ENCODE results near the gene UCMA. TPM values are rescaled to one million over a fixed set of nuclear protein-coding genes. Genes with fewer than 3 reads are reported as not detected.

Gene UCMA
- total and polyA plus RNA-seq, 2 of the 4 experiments (the other 2 are of a cell fraction): not detected

DNA sequence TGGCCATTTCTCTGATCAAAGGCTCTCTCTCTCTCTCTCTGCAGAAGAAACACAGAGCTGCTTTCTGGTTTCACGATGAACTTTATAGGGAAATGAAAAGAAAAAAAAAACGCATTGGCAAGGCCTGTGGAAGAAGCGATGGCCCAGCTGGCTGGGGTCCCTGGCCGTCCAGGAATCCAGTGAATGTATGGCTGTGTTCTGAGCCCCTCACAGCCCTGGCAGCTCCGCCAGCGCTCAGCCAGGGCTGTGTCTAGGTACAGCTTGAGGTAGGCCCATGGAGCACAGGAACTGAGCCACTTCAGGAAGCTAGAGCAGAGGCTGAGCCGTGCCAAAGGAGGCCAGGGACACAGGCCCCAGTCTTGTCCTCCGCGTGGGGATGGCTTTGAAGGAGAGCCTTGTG, 13.1 kb upstream of the UCMA start:
- no peaks in the 10 kb centered on the region for H3K4me1 ChIP-seq (ENCODE audit: control insufficient read depth, insufficient read depth, low read length)
- no peak for ATAC-seq (ENCODE audit: low read depth)

More for the DNA sequence above, 13.1 kb upstream of the UCMA start:
- CTCF ChIA-PET: no interaction called here
- Histone ChIP-seq H4K20me1 (ENCODE audit: insufficient read depth, low read length) (no peaks in the 10 kb centered on the region), H2AFZ (replicated peaks; ENCODE audit: low read length, poor library complexity) (no peak overlapping the region), H3K9me1 (ENCODE audit: insufficient read depth, low read length) (no peaks in the 10 kb centered on the region), H3K4ac (ENCODE audit: low read depth, low read length) (no peak overlapping the region), H3K27ac (ENCODE audit: insufficient read depth, low read length) (no peak overlapping the region), H2AK9ac (replicated peaks; ENCODE audit: low read depth, low read length, poor library complexity) (no peak overlapping the region), H3K4me3 (ENCODE audit: insufficient read depth, low read depth, low read length) (no peak overlapping the region), H4K91ac (ENCODE audit: insufficient read depth, low read depth, low read length) (no peak overlapping the region), H3K18ac (ENCODE audit: low read depth, low read length) (no peak overlapping the region), H3K4me2 (ENCODE audit: low read depth, low read length) (no peak overlapping the region), H2AK5ac (ENCODE audit: low read depth, low read length) (no peak overlapping the region), H3K14ac (replicated peaks; ENCODE audit: low read depth, low read length) (no peak overlapping the region), H2BK120ac (ENCODE audit: low read depth, low read length) (no peak overlapping the region), H2BK5ac (ENCODE audit: low read depth, low read length, poor library complexity, severe bottlenecking) (no peak overlapping the region), H3K23ac (ENCODE audit: low read depth, low read length) (no peak overlapping the region), H4K5ac (ENCODE audit: low read depth, low read length) (no peak overlapping the region), H2BK20ac (ENCODE audit: low read depth, low read length) (no peak overlapping the region), H3K79me1 (ENCODE audit: low read depth in 1 of 2, low read length in 2 of 2) (no peaks in the 10 kb centered on the region), H3K27me3 (ENCODE audit: control insufficient read depth, insufficient read depth, low read length) (peaks cover 6% of the 10 kb centered on the region), H3K36me3 (ENCODE audit: control insufficient read depth, insufficient read depth, low read length) (no peaks in the 10 kb centered on the region), H4K8ac (ENCODE audit: low read depth in 2 of 2, low read length in 2 of 2) (no peak overlapping the region), H3K9me3 (ENCODE audit: control insufficient read depth, insufficient read depth, low read length) (no peaks in the 10 kb centered on the region), H3K9ac (ENCODE audit: low read depth, low read length) (no peak overlapping the region), H2BK15ac (ENCODE audit: low read depth, low read length) (no peak overlapping the region), H3K56ac (ENCODE audit: extremely low read depth, insufficient read depth, low read length) (no peak overlapping the region)
- no peak for TF ChIP-seq RAD21 (IDR thresholded peaks at IDR 0.05; ENCODE audit: low read length)
- TF ChIP-seq RFX5 (IDR thresholded peaks at IDR 0.05; ENCODE audit: low read depth, low read length): no peak
- no peak for TF ChIP-seq CEBPB (IDR thresholded peaks at IDR 0.05; ENCODE audit: low read depth, low read length)
- no peak for TF ChIP-seq NFE2L2 (IDR thresholded peaks at IDR 0.05; ENCODE audit: low read depth, low read length)
- TF ChIP-seq MXI1 (IDR thresholded peaks at IDR 0.05; ENCODE audit: borderline replicate concordance, low read depth, low read length): no peak
- TF ChIP-seq POLR2A (IDR thresholded peaks at IDR 0.05; ENCODE audit: low read depth, low read length): no peak
- TF ChIP-seq SMC3 (IDR thresholded peaks at IDR 0.05; ENCODE audit: low read depth, low read length): no peak
- TF ChIP-seq CHD1 (IDR thresholded peaks at IDR 0.05; ENCODE audit: low read depth, low read length): no peak
- TF ChIP-seq, protein P1, sequence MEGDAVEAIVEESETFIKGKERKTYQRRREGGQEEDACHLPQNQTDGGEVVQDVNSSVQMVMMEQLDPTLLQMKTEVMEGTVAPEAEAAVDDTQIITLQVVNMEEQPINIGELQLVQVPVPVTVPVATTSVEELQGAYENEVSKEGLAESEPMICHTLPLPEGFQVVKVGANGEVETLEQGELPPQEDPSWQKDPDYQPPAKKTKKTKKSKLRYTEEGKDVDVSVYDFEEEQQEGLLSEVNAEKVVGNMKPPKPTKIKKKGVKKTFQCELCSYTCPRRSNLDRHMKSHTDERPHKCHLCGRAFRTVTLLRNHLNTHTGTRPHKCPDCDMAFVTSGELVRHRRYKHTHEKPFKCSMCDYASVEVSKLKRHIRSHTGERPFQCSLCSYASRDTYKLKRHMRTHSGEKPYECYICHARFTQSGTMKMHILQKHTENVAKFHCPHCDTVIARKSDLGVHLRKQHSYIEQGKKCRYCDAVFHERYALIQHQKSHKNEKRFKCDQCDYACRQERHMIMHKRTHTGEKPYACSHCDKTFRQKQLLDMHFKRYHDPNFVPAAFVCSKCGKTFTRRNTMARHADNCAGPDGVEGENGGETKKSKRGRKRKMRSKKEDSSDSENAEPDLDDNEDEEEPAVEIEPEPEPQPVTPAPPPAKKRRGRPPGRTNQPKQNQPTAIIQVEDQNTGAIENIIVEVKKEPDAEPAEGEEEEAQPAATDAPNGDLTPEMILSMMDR (conservative IDR thresholded peaks at IDR 0.05; ENCODE audit: low read depth, low read length): no peak
- no peak for TF ChIP-seq FOS (IDR thresholded peaks at IDR 0.05; ENCODE audit: low read depth, low read length)
- TF ChIP-seq MAZ (IDR thresholded peaks at IDR 0.05; ENCODE audit: borderline replicate concordance, low read depth, low read length): no peak
- TF ChIP-seq, protein P2, sequence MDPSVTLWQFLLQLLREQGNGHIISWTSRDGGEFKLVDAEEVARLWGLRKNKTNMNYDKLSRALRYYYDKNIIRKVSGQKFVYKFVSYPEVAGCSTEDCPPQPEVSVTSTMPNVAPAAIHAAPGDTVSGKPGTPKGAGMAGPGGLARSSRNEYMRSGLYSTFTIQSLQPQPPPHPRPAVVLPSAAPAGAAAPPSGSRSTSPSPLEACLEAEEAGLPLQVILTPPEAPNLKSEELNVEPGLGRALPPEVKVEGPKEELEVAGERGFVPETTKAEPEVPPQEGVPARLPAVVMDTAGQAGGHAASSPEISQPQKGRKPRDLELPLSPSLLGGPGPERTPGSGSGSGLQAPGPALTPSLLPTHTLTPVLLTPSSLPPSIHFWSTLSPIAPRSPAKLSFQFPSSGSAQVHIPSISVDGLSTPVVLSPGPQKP (IDR thresholded peaks at IDR 0.05; ENCODE audit: borderline replicate concordance, low read depth, low read length): no peak
- no TSS peak for BruUV-seq (replicated peaks)
- in situ Hi-C loops (cut with MboI; ENCODE audit: low sequenced_read_pairs) (no loop called here), intact Hi-C loops (cut with micrococcal nuclease) (no loop called here), dilution Hi-C loops (cut with HindIII; ENCODE audit: low sequenced_read_pairs, unreplicated experiment) (no loop called here)
- POLR2A ChIA-PET (ENCODE audit: unreplicated experiment): no interaction called here
- 46% methylated on average over 3 of the region's 9 CpGs; no CpG with 5 or more reads in 1 of the 2 experiments for WGBS, 2 experiments (ENCODE audit: extremely low coverage in 2 of 2, insufficient read length in 1 of 2)
- no peak for DNase-seq
